MM.1S (cell line): Measurements from ENCODE around the gene HSF4.

Source experiments
- CTCF ChIP-seq: fragments of 300-600 bp; sonication (generic); IDR thresholded peaks from 2 replicates; pipeline ENCODE4 v1.5.1; 2016; ENCODE audit warnings: antibody characterized with exemption, low read length, mixed read lengths
- EZH2 ChIP-seq: fragments of 300-600 bp; sonication (generic); optimal IDR thresholded peaks from 2 replicates; pipeline ENCODE3; 2017; ENCODE audit warnings: low read depth, mild to moderate bottlenecking, antibody characterized with exemption, low read length, mixed read lengths

- no peak for TF ChIP-seq CTCF
- TF ChIP-seq EZH2: no peak
These were observed 35.7 kb upstream of the HSF4 start for GRCh38 chr16:67128887-67129286.
